OCI-LY1 (cell line): Measurements from ENCODE around the gene CMTM8.

ENCODE experiments used
- H2AFZ ChIP-seq: fragments of 200-600 bp; sonication (generic), shearing (Covaris generic); 2 replicates; pipeline ENCODE4 v1.6.0; 2014; ENCODE audit warnings: antibody characterized with exemption, mild to moderate bottlenecking, low read length
- H3F3A ChIP-seq: fragments of 200-600 bp; sonication (generic), shearing (Covaris generic); 2 replicates; pipeline ENCODE4 v1.6.0; 2014; ENCODE audit warnings: mild to moderate bottlenecking, antibody characterized with exemption, low read length, moderate library complexity; ENCODE audit not compliant: insufficient read depth
- H3K27ac ChIP-seq: fragments of 200-600 bp; sonication (generic); 2 replicates; pipeline ENCODE4 v1.5.1; 2014; ENCODE audit warnings: low read length, mixed run types, mild to moderate bottlenecking, low read depth; ENCODE audit not compliant: poor library complexity, severe bottlenecking
- H3K27me3 ChIP-seq: fragments of 200-600 bp; sonication (generic); 2 replicates; pipeline ENCODE4 v1.6.0; 2014; ENCODE audit warnings: antibody characterized with exemption, mild to moderate bottlenecking, low read length, moderate library complexity; ENCODE audit not compliant: insufficient read depth
- H3K36me3 ChIP-seq: fragments of 200-600 bp; sonication (generic); 2 replicates; pipeline ENCODE4 v1.6.1; 2014; ENCODE audit warnings: mild to moderate bottlenecking, antibody characterized with exemption, low read length, moderate library complexity, mixed read lengths; ENCODE audit not compliant: insufficient read depth
- H3K4me1 ChIP-seq: fragments of 200-600 bp; sonication (generic); 2 replicates; pipeline ENCODE4 v1.5.1; 2014; ENCODE audit warnings: mild to moderate bottlenecking, low read length, moderate library complexity; ENCODE audit not compliant: insufficient read depth, severe bottlenecking
- H3K4me2 ChIP-seq: fragments of 200-600 bp; sonication (generic), shearing (Covaris generic); 2 replicates; pipeline ENCODE4 v1.6.1; 2014; ENCODE audit warnings: low read length
- H3K4me3 ChIP-seq: fragments of 200-600 bp; sonication (generic); 2 replicates; pipeline ENCODE4 v1.5.1; 2014; ENCODE audit warnings: low read length, low read depth, mild to moderate bottlenecking, mixed read lengths; ENCODE audit not compliant: poor library complexity, severe bottlenecking
- H3K79me2 ChIP-seq: fragments of 200-600 bp; shearing (Covaris generic); 2 replicates; pipeline ENCODE4 v1.6.1; 2016; ENCODE audit warnings: mixed run types, low read length, mixed read lengths; ENCODE audit not compliant: insufficient read depth
- H3K9ac ChIP-seq: fragments of 200-600 bp; sonication (generic), shearing (Covaris generic); 2 replicates; pipeline ENCODE4 v1.6.1; 2014; ENCODE audit warnings: mild to moderate bottlenecking, low read length, mixed read lengths
- H3K9me2 ChIP-seq: fragments of 200-600 bp; sonication (generic), shearing (Covaris generic); 2 replicates; pipeline ENCODE4 v1.6.1; 2014; ENCODE audit warnings: low read depth, mild to moderate bottlenecking, low read length, mixed read lengths
- H3K9me3 ChIP-seq: fragments of 200-600 bp; shearing (Covaris generic); 2 replicates; pipeline ENCODE4 v1.6.1; 2014; ENCODE audit warnings: low read length, mixed read lengths
- H4K20me1 ChIP-seq: fragments of 200-600 bp; sonication (generic), shearing (Covaris generic); 2 replicates; pipeline ENCODE4 v1.6.0; 2016; ENCODE audit warnings: mild to moderate bottlenecking, low read length; ENCODE audit not compliant: insufficient read depth
- EZH2 ChIP-seq: fragments of 200-600 bp; sonication (generic), shearing (Covaris generic); IDR thresholded peaks from 2 replicates; pipeline ENCODE4 v1.8.0; 2017; ENCODE audit warnings: borderline replicate concordance, mixed run types, mild to moderate bottlenecking, antibody characterized with exemption, low read length, moderate library complexity, mixed read lengths
- TF ChIP-seq, protein P1 (sequence below): fragments of 200-600 bp; sonication (generic), shearing (Covaris generic); IDR thresholded peaks from 2 replicates; pipeline ENCODE4 v1.5.1; 2017; ENCODE audit warnings: mild to moderate bottlenecking, antibody characterized with exemption, low read length, moderate library complexity, mixed read lengths

Gene CMTM8

GRCh38 chr3:32257042-32257441 is 18.6 kb downstream of the CMTM8 start:
- peaks cover 8% of the 10 kb centered on the region; the same call in 1 of the 2 replicates for H3K9me3 ChIP-seq
- H4K20me1 ChIP-seq = no peaks in the 10 kb centered on the region
- no peaks in the 10 kb centered on the region for H3K9me2 ChIP-seq
- H3K36me3 ChIP-seq = peaks cover 1% of the 10 kb centered on the region; the same call in 1 of the 2 replicates
- no peak overlapping the region for H3K9ac ChIP-seq
- H3K4me3 ChIP-seq = no peak overlapping the region
- H2AFZ ChIP-seq = no peak overlapping the region
- no peak overlapping the region for H3K4me2 ChIP-seq
- no peak for TF ChIP-seq EZH2
- TF ChIP-seq, protein P1, sequence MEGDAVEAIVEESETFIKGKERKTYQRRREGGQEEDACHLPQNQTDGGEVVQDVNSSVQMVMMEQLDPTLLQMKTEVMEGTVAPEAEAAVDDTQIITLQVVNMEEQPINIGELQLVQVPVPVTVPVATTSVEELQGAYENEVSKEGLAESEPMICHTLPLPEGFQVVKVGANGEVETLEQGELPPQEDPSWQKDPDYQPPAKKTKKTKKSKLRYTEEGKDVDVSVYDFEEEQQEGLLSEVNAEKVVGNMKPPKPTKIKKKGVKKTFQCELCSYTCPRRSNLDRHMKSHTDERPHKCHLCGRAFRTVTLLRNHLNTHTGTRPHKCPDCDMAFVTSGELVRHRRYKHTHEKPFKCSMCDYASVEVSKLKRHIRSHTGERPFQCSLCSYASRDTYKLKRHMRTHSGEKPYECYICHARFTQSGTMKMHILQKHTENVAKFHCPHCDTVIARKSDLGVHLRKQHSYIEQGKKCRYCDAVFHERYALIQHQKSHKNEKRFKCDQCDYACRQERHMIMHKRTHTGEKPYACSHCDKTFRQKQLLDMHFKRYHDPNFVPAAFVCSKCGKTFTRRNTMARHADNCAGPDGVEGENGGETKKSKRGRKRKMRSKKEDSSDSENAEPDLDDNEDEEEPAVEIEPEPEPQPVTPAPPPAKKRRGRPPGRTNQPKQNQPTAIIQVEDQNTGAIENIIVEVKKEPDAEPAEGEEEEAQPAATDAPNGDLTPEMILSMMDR = no peak
- no peaks in the 10 kb centered on the region for H3K79me2 ChIP-seq
- no peak overlapping the region for H3K27ac ChIP-seq
- no peaks in the 10 kb centered on the region for H3F3A ChIP-seq
- H3K4me1 ChIP-seq = no peaks in the 10 kb centered on the region
- H3K27me3 ChIP-seq = no peaks in the 10 kb centered on the region

DNA sequence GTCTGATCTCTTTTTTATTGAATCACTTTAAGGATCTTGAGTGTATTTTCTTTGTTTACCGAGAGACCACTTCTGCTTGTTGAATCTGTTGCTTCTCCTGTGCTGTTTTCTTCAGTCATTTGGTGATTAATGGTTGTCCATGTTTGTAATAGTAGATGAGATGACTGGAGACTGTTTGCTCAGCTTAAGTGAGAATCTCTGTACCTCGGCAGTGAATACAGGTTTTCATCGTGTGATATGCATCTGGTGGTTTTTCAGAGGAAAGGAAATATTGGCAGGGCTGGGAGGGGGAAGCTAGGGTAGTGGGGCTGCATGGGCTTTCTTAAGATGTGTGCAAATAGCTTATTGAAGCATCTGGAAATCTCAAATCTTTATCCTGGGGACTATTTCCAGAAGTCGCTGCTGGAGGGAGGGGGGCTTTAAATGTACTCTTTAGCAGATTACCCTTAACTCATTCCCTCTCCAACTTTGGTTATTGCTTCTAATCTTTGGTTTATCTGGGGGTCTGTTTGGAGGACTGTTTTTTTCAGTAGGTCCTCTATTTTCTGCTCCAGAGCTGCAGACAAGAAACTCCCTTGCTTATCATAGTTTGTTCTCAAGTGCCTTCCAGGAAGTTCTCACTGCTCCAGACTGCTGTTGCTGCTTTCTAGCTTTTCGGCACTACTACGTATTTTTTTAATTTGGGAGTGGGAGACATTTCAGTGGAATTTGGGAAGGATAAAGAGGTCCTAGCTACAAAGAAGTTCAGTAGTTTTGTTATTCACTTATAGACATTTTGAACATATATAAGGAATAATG is 19.4 kb downstream of the CMTM8 start:
- no peak overlapping the region for H3K27ac ChIP-seq
- no peak overlapping the region for H2AFZ ChIP-seq
- H3F3A ChIP-seq = no peaks in the 10 kb centered on the region
- H3K27me3 ChIP-seq = no peaks in the 10 kb centered on the region
- no peak overlapping the region for H3K9ac ChIP-seq
- peaks cover 4% of the 10 kb centered on the region; the same call in 1 of the 2 replicates for H3K9me3 ChIP-seq
- H3K79me2 ChIP-seq = no peaks in the 10 kb centered on the region
- H4K20me1 ChIP-seq = no peaks in the 10 kb centered on the region
- no peak overlapping the region for H3K4me3 ChIP-seq
- TF ChIP-seq EZH2 = no peak
- TF ChIP-seq, protein P1 = no peak
- H3K36me3 ChIP-seq = peaks cover 6% of the 10 kb centered on the region; the same call in 1 of the 2 replicates
- no peaks in the 10 kb centered on the region for H3K4me1 ChIP-seq
- H3K9me2 ChIP-seq = no peaks in the 10 kb centered on the region
- no peak overlapping the region for H3K4me2 ChIP-seq

GRCh38 chr3:32258869-32259268 is 20.4 kb downstream of the CMTM8 start:
- no peak overlapping the region for H3K9ac ChIP-seq
- no peaks in the 10 kb centered on the region for H3K79me2 ChIP-seq
- peaks cover 4% of the 10 kb centered on the region; the same call in 1 of the 2 replicates for H3K9me3 ChIP-seq
- TF ChIP-seq, protein P1 = no peak
- TF ChIP-seq EZH2 = no peak
- no peaks in the 10 kb centered on the region for H3K4me1 ChIP-seq
- no peaks in the 10 kb centered on the region for H3F3A ChIP-seq
- H3K9me2 ChIP-seq = no peaks in the 10 kb centered on the region
- no peak overlapping the region for H3K27ac ChIP-seq
- no peaks in the 10 kb centered on the region for H3K27me3 ChIP-seq
- no peak overlapping the region for H3K4me3 ChIP-seq
- H2AFZ ChIP-seq = no peak overlapping the region
- H3K4me2 ChIP-seq = no peak overlapping the region
- peaks cover 6% of the 10 kb centered on the region; the same call in 1 of the 2 replicates for H3K36me3 ChIP-seq
- no peaks in the 10 kb centered on the region for H4K20me1 ChIP-seq
